ENCODE measurements around the gene CHST6. TPM values are rescaled to one million over a fixed set of nuclear protein-coding genes. Genes with fewer than 3 reads are reported as not detected.
"Not testable (repeated sequence)": the region's sequence is repeated elsewhere in the genome, so short reads cannot be mapped to it uniquely, and the experiment has no call there.

Gene CHST6
- total and polyA plus RNA-seq, 2 of the 8 experiments (the other 6 are each of a cell fraction or from before 2014, with no cell fraction given): 18.2 to 25.4 TPM

GRCh38 chr16:75424105-75424762, 71.0 kb downstream of the CHST6 start:
- not testable (repeated sequence) for H3K23me2 ChIP-seq (ENCODE audit: low read depth, low read length); H2AFZ ChIP-seq (ENCODE audit: low read length); H2BK20ac ChIP-seq (ENCODE audit: low read length); H3K9me3 ChIP-seq (ENCODE audit: insufficient read depth in 2 of 2, low read depth in 1 of 2, low read length in 1 of 2); H3K4me2 ChIP-seq (ENCODE audit: insufficient read depth in 1 of 2, low read depth in 2 of 2, low read length in 2 of 2); H4K5ac ChIP-seq (ENCODE audit: insufficient read length, low read depth, low read length); H2BK5ac ChIP-seq (ENCODE audit: low read depth, low read length); H3K56ac ChIP-seq (replicated peaks; ENCODE audit: insufficient read length, low read depth, low read length); H4K8ac ChIP-seq (ENCODE audit: extremely low read depth, insufficient read depth, low read length); H3K14ac ChIP-seq (ENCODE audit: insufficient read length); H4K20me1 ChIP-seq (replicated peaks in 1 of 2; ENCODE audit: control insufficient read depth in 1 of 2, insufficient read depth in 2 of 2, low read length in 2 of 2); H2BK120ac ChIP-seq (replicated peaks; ENCODE audit: low read depth, low read length); H3K4ac ChIP-seq (replicated peaks; ENCODE audit: insufficient read length, low read depth, low read length); H2AK5ac ChIP-seq (ENCODE audit: low read depth, low read length); H4K91ac ChIP-seq (replicated peaks; ENCODE audit: insufficient read length, low read length); H3K79me1 ChIP-seq (ENCODE audit: low read depth, low read length); H3K18ac ChIP-seq (ENCODE audit: extremely low read depth, low read length); H3K4me1 ChIP-seq (replicated peaks in 1 of 4; ENCODE audit: control insufficient read depth in 3 of 4, insufficient read depth in 4 of 4, low read length in 3 of 4); H3K36me3 ChIP-seq (ENCODE audit: control insufficient read depth in 2 of 4, insufficient read depth in 4 of 4, low read length in 3 of 4); H3K23ac ChIP-seq (ENCODE audit: insufficient read length); FAIRE-seq; H3K27me3 ChIP-seq (replicated peaks in 1 of 4; ENCODE audit: control insufficient read depth in 3 of 4, extremely low read depth in 1 of 4, insufficient read depth in 3 of 4, low read length in 3 of 4); DNase-seq (ENCODE audit: low read depth in 1 of 2, low spot score in 2 of 2); H3K4me3 ChIP-seq (ENCODE audit: extremely low read depth in 1 of 4, insufficient read depth in 2 of 4, low read depth in 3 of 4, low read length in 4 of 4); H2BK15ac ChIP-seq (ENCODE audit: low read length); H2BK12ac ChIP-seq (ENCODE audit: low read depth, low read length); H3K27ac ChIP-seq (ENCODE audit: low read depth, low read length)
- 91% methylated on average over 16 of the region's 18 CpGs; no CpG with 5 or more reads in 1 of the 2 experiments for WGBS, 2 experiments (ENCODE audit: extremely low coverage in 1 of 2, insufficient coverage in 1 of 2, insufficient read length in 1 of 2, insufficient replicate concordance in 2 of 2, low coverage in 1 of 2, low lambda C conversion rate in 2 of 2, missing lambda C conversion rate in 1 of 2)
- Histone ChIP-seq H3K79me2 (ENCODE audit: control insufficient read depth in 1 of 2, insufficient read depth in 2 of 2, low read length in 2 of 2) (peaks cover 6 to 91% of the 10 kb centered on the region in 2 experiments; a peak in 3 of 4 replicates), H3K9ac (replicated peaks in 1 of 4; ENCODE audit: extremely low read depth in 1 of 4, low read depth in 3 of 4, low read length in 3 of 4) (peak overlapping the region in 1 of 4 experiments; percentile 43; a peak in 1 of 7 replicates)
- POLR2A ChIA-PET (ENCODE audit: partially characterized antibody): interaction anchor here (3.9 kb wide), 1 partner anchor 10 kb away, joined by 34 read pairs; the partner anchor contains the start of gene CFDP1
- CTCF ChIA-PET (ENCODE audit: partially characterized antibody): interaction anchor here (0.9 to 1.1 kb wide), 2 partner anchors 10 to 31 kb away, joined by 3 to 4 read pairs; partner anchors contain the start of gene CFDP1
